ENCODE data around the gene WNT2B. TPM values are rescaled to one million over a fixed set of nuclear protein-coding genes. Genes with fewer than 3 reads are reported as not detected.

Gene WNT2B
- total RNA-seq, 1 experiment from 2014 or later: 0.68 TPM

DNA sequence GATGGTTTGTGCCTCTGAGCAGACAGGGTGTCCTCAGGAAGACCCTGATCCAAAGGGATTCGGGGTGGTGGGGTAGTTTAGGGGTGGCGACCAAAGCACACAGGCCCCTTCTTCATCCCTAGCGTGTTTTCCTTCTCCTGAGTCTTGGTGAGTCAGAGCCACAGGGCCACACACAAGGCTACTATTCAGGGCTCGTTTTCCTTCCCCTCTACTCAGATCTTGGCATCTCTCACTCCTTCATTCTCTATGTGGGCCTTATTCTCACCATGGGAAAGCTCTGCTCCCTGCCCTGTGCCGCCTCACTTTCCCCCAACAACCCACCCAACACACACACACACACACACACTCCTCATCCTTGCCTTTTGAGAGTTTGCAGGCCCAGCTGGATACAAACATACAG lies 43.6 kb upstream of the WNT2B start:
- TF ChIP-seq, protein P1, sequence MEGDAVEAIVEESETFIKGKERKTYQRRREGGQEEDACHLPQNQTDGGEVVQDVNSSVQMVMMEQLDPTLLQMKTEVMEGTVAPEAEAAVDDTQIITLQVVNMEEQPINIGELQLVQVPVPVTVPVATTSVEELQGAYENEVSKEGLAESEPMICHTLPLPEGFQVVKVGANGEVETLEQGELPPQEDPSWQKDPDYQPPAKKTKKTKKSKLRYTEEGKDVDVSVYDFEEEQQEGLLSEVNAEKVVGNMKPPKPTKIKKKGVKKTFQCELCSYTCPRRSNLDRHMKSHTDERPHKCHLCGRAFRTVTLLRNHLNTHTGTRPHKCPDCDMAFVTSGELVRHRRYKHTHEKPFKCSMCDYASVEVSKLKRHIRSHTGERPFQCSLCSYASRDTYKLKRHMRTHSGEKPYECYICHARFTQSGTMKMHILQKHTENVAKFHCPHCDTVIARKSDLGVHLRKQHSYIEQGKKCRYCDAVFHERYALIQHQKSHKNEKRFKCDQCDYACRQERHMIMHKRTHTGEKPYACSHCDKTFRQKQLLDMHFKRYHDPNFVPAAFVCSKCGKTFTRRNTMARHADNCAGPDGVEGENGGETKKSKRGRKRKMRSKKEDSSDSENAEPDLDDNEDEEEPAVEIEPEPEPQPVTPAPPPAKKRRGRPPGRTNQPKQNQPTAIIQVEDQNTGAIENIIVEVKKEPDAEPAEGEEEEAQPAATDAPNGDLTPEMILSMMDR (conservative IDR thresholded peaks at IDR 0.05): no peak
- Histone ChIP-seq H3K79me1 (ENCODE audit: insufficient read depth, low read depth, low read length, poor library complexity, severe bottlenecking) (no peaks in the 10 kb centered on the region), H2AFZ (ENCODE audit: low read length) (no peak overlapping the region), H4K20me1 (ENCODE audit: control insufficient read depth, insufficient read depth, insufficient read length) (peaks cover 2% of the 10 kb centered on the region), H2BK12ac (ENCODE audit: insufficient read length, low read depth, low read length) (no peak overlapping the region), H3K79me2 (ENCODE audit: insufficient read depth, low read length) (no peaks in the 10 kb centered on the region), H3K23ac (ENCODE audit: insufficient read length, low read depth, low read length) (no peak overlapping the region), H2BK20ac (ENCODE audit: low read depth, low read length, poor library complexity, severe bottlenecking) (no peak overlapping the region), H2BK15ac (ENCODE audit: low read depth, low read length) (no peak overlapping the region), H3K4me1 (ENCODE audit: insufficient read depth, low read length) (no peaks in the 10 kb centered on the region; the same call in 1 of the 2 replicates), H3K27ac (ENCODE audit: insufficient read length, low read depth, low read length) (no peak overlapping the region), H4K8ac (replicated peaks; ENCODE audit: insufficient read length, low read depth, low read length) (no peak overlapping the region), H2BK5ac (ENCODE audit: insufficient read length, low read length) (no peak overlapping the region), H3K18ac (ENCODE audit: insufficient read length, low read depth, low read length) (no peak overlapping the region), H3K9ac (ENCODE audit: extremely low read depth, insufficient read length, low read length) (no peak overlapping the region), H3K4me2 (ENCODE audit: insufficient read depth, insufficient read length, low read length) (no peak overlapping the region), H3K9me3 (ENCODE audit: control insufficient read depth, low read depth, low read length) (no peaks in the 10 kb centered on the region), H3K14ac (ENCODE audit: insufficient read depth, low read length) (no peak overlapping the region), H4K5ac (ENCODE audit: insufficient read length, low read depth, low read length) (no peak overlapping the region), H3T11ph (ENCODE audit: low read length) (no peak overlapping the region), H3K27me3 (ENCODE audit: insufficient read depth, low read length) (peaks cover 2% of the 10 kb centered on the region; the same call in 1 of the 2 replicates), H3K4ac (ENCODE audit: low read depth, low read length) (no peak overlapping the region), H4K91ac (ENCODE audit: insufficient read length, low read depth, low read length) (no peak overlapping the region), H3K56ac (ENCODE audit: insufficient read length, low read depth, low read length) (no peak overlapping the region), H2AK5ac (ENCODE audit: insufficient read length, low read length) (no peak overlapping the region), H3K23me2 (ENCODE audit: insufficient read length, low read depth, low read length, poor library complexity, severe bottlenecking) (no peaks in the 10 kb centered on the region), H2BK120ac (ENCODE audit: low read depth, low read length, poor library complexity, severe bottlenecking) (no peak overlapping the region)
- WGBS (ENCODE audit: extremely low coverage, insufficient read length, low lambda C conversion rate): no CpG with 5 or more reads among the region's 5 CpGs
- peaks cover 38 to 39% of the 10 kb centered on the region in 2 experiments for H3K4me1 Mint-ChIP-seq
- peaks cover 14% of the 10 kb centered on the region for H3K27me3 Mint-ChIP-seq (ENCODE audit: low read depth)
- H3K9me3 Mint-ChIP-seq: no peaks in the 10 kb centered on the region
- DNase-seq: no peak
- H3K4me3 Mint-ChIP-seq: no peak overlapping the region; a peak in 2 of 5 replicates
- no peaks in the 10 kb centered on the region for H3K36me3 Mint-ChIP-seq (ENCODE audit: insufficient read depth in 1 of 3, low read depth in 3 of 3)
- H3K27ac Mint-ChIP-seq: no peak overlapping the region
